Stomach (tissue), 9 donors: Measurements from ENCODE around the gene SMURF1. TPM values are rescaled to one million over a fixed set of nuclear protein-coding genes. Genes with fewer than 3 reads are reported as not detected.

Experiments used
- DNase-seq, 2 donors: peaks; one replicate each; pipeline versions ENCODE4 v3.0.0 to v3.0.0-alpha.2; 2013 to 2019
- H3K27ac ChIP-seq, 5 donors: fragments of 200-600 bp in 4 of 5; sonication (generic) in 4 of 5; one replicate each; pipeline ENCODE4 v1.5.1; 2013 to 2019; ENCODE audit warnings: mild to moderate bottlenecking in 1 of 5, moderate library complexity in 1 of 5
- H3K27me3 ChIP-seq, 3 donors: fragments of 200-600 bp; sonication (generic); one replicate each; pipeline ENCODE4 v1.5.1; 2017 to 2019; ENCODE audit warnings: mixed run types in 1 of 3
- H3K36me3 ChIP-seq, 4 donors: fragments of 200-600 bp; sonication (generic); 1 replicate in 3 of 4; 2 replicates in 1 of 4; pipeline ENCODE4 v1.5.1; 2016 to 2019
- H3K4me1 ChIP-seq, 4 donors: fragments of 200-600 bp; sonication (generic); one replicate each; pipeline ENCODE4 v1.5.1; 2016 to 2019
- H3K4me3 ChIP-seq, 4 donors: fragments of 200-600 bp; sonication (generic) in 3 of 4; one replicate each; pipeline ENCODE4 v1.5.1; 2016 to 2019; ENCODE audit warnings: mild to moderate bottlenecking in 1 of 4
- H3K9me3 ChIP-seq, 4 donors: fragments of 200-600 bp; sonication (generic); one replicate each; pipeline ENCODE4 v1.5.1; 2016 to 2019
- CTCF ChIP-seq, 7 experiments: fragments of 450-650 bp in 4 of 7; fragments of 200-600 bp in 3 of 7; sonication (generic) in 3 of 7; IDR thresholded peaks; one replicate each; pipeline ENCODE4 v1.5.1; 2016 to 2019; ENCODE audit warnings: antibody characterized with exemption in 7 of 7, control low read depth in 2 of 7, mild to moderate bottlenecking in 1 of 7
- EP300 ChIP-seq: sonication (generic); formaldehyde crosslinking; IDR thresholded peaks from one replicate; pipeline ENCODE4 v1.6.1; 2017; ENCODE audit warnings: antibody characterized with exemption
- POLR2A ChIP-seq, 4 donors: fragments of 450-650 bp; IDR thresholded peaks; one replicate each; pipeline ENCODE4 v1.6.1; 2016; ENCODE audit warnings: antibody characterized with exemption in 4 of 4, control low read depth in 2 of 4, mild to moderate bottlenecking in 1 of 4, moderate library complexity in 1 of 4
- POLR2AphosphoS5 ChIP-seq, 3 donors: sonication (generic); formaldehyde crosslinking; IDR thresholded peaks; one replicate each; pipeline ENCODE4 v1.6.1; 2016; ENCODE audit warnings: antibody characterized with exemption in 3 of 3
- whole genome bisulfite sequencing, 5 donors: extraction: QIAGEN DNeasy Blood & Tissue Kit in 3 of 5; methylation state at CpG; one replicate each; pipeline versions ENCODE4 v1.1.5 to v1.1.7; 2013 to 2018; 5-methylcytosine and 5-hydroxymethylcytosine counted together
- intact Hi-C: fragments of 100-400 bp; cut with DNase I; formaldehyde crosslinking; loops from one replicate; pipeline ENCODE4 v1.15.1; 2023; ENCODE audit warnings: low total_unique reads
- polyA plus RNA-seq, 3 donors: library from polyadenylated mRNA; stranded (reverse); fragments of 200-250 nt; gene quantifications; one replicate each; pipeline ENCODE4 v1.2.3, GENCODE V29; 2013
- total RNA-seq, 5 donors: library from RNA; depleted of rRNA; stranded (reverse); fragments of >200 nt; gene quantifications; one replicate each; pipeline versions ENCODE4 v1.1.0 to v1.2.3, GENCODE V29; 2014 to 2016
- donor health status: healthy with polysubstance abuse.
- donor health status: Bipolar disorder and iron deficiency.
- donor health status: healthy.

Gene SMURF1
- total and polyA plus RNA-seq, 8 donors, result 8.0 to 46.8 (median 31.8) TPM

DNA sequence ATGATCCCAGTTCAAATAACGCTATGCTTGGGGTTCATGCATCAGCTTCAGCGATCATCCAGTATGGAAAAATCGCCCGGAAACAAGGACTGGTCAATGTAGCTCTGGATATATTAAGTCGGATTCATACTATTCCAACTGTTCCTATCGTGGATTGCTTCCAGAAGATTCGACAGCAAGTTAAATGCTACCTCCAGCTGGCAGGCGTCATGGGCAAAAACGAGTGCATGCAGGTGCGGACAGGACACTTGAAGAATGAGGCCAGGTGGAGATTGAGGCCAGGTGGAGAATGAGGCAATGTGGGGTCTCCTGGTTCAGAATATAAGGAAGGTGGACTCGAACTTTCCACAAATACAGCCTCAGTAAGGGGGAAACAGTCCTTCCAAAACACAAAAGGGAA is 159.8 kb downstream of the SMURF1 start:
- Histone ChIP-seq H3K9me3 (peaks cover 0 to 3% (median 0%) of the 10 kb centered on the region in 4 donors), H3K36me3 (peaks cover 77 to 100% (median 100%) of the 10 kb centered on the region in 4 donors), H3K4me1 (no peaks in the 10 kb centered on the region), H3K4me3 (no peak overlapping the region), H3K27ac (no peak overlapping the region), H3K27me3 (no peaks in the 10 kb centered on the region)
- no peak for DNase-seq
- 91 to 93% (median 92%) methylated on average over 11 of the region's 11 CpGs for WGBS, 5 donors
- TF ChIP-seq POLR2A (IDR thresholded peaks at IDR 0.05) (no peak), EP300 (no peak), CTCF (IDR thresholded peaks at IDR 0.05) (no peak), POLR2AphosphoS5 (IDR thresholded peaks at IDR 0.05) (no peak)
- intact Hi-C loops, result no loop called here

GRCh38 chr7:98982686-98983085 is 161.2 kb downstream of the SMURF1 start:
- Histone ChIP-seq H3K4me1 (no peaks in the 10 kb centered on the region), H3K27me3 (no peaks in the 10 kb centered on the region), H3K27ac (no peak overlapping the region), H3K9me3 (peaks cover 0 to 3% (median 0%) of the 10 kb centered on the region in 4 donors), H3K4me3 (no peak overlapping the region), H3K36me3 (peaks cover 80 to 100% (median 100%) of the 10 kb centered on the region in 4 donors)
- 82 to 86% (median 84%) methylated on average over 8 of the region's 8 CpGs for WGBS, 5 donors
- no peak for DNase-seq
- TF ChIP-seq POLR2A (IDR thresholded peaks at IDR 0.05) (no peak), POLR2AphosphoS5 (IDR thresholded peaks at IDR 0.05) (no peak), EP300 (no peak), CTCF (IDR thresholded peaks at IDR 0.05) (no peak)
- intact Hi-C loops, result no loop called here

DNA sequence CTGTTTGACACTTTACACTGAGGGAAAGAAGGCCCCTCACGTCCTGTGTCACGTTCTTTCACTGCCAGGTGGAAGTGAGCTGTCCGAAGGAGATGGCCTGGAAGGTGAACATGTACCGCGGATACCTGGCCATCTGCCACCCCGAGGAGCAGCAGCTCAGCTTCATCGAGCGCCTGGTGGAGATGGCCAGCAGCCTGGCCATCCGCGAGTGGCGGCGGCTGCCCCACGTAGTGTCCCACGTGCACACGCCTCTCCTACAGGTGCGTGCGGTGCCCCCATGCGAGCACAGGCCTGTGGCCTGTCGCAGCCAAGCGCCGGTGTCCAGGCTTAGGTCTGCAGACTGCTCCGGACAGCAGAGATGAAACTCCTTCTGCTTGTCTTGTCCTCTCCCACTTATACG is 162.2 kb downstream of the SMURF1 start:
- WGBS, 5 donors, result 95 to 97% (median 95%) methylated on average over 23 of the region's 23 CpGs
- Histone ChIP-seq H3K27ac (no peak overlapping the region), H3K27me3 (no peaks in the 10 kb centered on the region), H3K4me3 (no peak overlapping the region), H3K36me3 (peaks cover 90 to 100% (median 100%) of the 10 kb centered on the region in 4 donors), H3K9me3 (peaks cover 0 to 3% (median 0%) of the 10 kb centered on the region in 4 donors), H3K4me1 (no peaks in the 10 kb centered on the region)
- DNase-seq, result no peak
- TF ChIP-seq CTCF (IDR thresholded peaks at IDR 0.05) (no peak), EP300 (no peak), POLR2A (IDR thresholded peaks at IDR 0.05) (no peak), POLR2AphosphoS5 (IDR thresholded peaks at IDR 0.05) (no peak)
- intact Hi-C loops, result no loop called here

- Histone ChIP-seq H3K4me1 (no peaks in the 10 kb centered on the region), H3K27ac (no peak overlapping the region), H3K27me3 (no peaks in the 10 kb centered on the region), H3K36me3 (peaks cover 95 to 100% (median 100%) of the 10 kb centered on the region in 4 donors), H3K9me3 (no peaks in the 10 kb centered on the region), H3K4me3 (no peak overlapping the region)
- no peak for TF ChIP-seq POLR2A (IDR thresholded peaks at IDR 0.05)
- TF ChIP-seq CTCF (IDR thresholded peaks at IDR 0.05), result no peak
- TF ChIP-seq EP300, result no peak
- no peak for TF ChIP-seq POLR2AphosphoS5 (IDR thresholded peaks at IDR 0.05)
- DNase-seq, result no peak
- WGBS, 5 donors, result 88 to 96% (median 92%) methylated on average over 9 of the region's 9 CpGs
- intact Hi-C loops, result no loop called here
Measured at GRCh38 chr7:98978672-98979071, 165.2 kb downstream of the SMURF1 start.

Other genes starting within 250 kb of the SMURF1 start
- 1 to 10 TPM in 2 of 5 donors, not detected in 3; 1.5 to 4.5 TPM for gene KPNA7, start 64.0 kb upstream of the SMURF1 start, total RNA-seq
- gene KPNA7, start 64.0 kb upstream of the SMURF1 start, polyA plus RNA-seq, result 1 to 10 TPM in 1 of 3 donors, under 1 TPM in 2; 0.23 to 4.7 (median 0.62) TPM
- under 1 TPM in 1 of 5 donors, not detected in 4; 0.37 TPM for gene MYH16, start 128.7 kb upstream of the SMURF1 start, total RNA-seq
- gene MYH16, start 128.7 kb upstream of the SMURF1 start, polyA plus RNA-seq, result under 1 TPM in 1 of 3 donors, not detected in 2; 0.05 TPM
- gene ARPC1A, start 181.8 kb upstream of the SMURF1 start, total RNA-seq, result 100 to 1,000 TPM in 4 of 5 donors, 10 to 100 TPM in 1; 93.3 to 220 (median 117) TPM
- 100 to 1,000 TPM; 165 to 344 (median 257) TPM for gene ARPC1A, start 181.8 kb upstream of the SMURF1 start, polyA plus RNA-seq
- gene ARPC1B, start 230.6 kb upstream of the SMURF1 start, total RNA-seq, result 100 to 1,000 TPM in 3 of 5 donors, 10 to 100 TPM in 2; 25.1 to 229 (median 113) TPM
- gene ARPC1B, start 230.6 kb upstream of the SMURF1 start, polyA plus RNA-seq, result 100 to 1,000 TPM in 2 of 3 donors, 10 to 100 TPM in 1; 89.9 to 196 (median 106) TPM